Liver (tissue), 3 donors: ENCODE measurements around the gene LARGE1.

ENCODE experiments used
- ATF3 ChIP-seq: IDR thresholded peaks from 2 replicates; pipeline ENCODE4 v1.6.1; 2016; ENCODE audit warnings: antibody characterized with exemption
- CTCF ChIP-seq: fragments of 150-350 bp; IDR thresholded peaks from 2 replicates; pipeline ENCODE4 v1.5.1; 2017; ENCODE audit warnings: improper control_type of control experiment, low read depth, low read length; ENCODE audit not compliant: missing input control
- EGR1 ChIP-seq, 2 donors: IDR thresholded peaks; 2 replicates each; pipeline ENCODE4 v1.6.1; 2016 to 2018; ENCODE audit warnings: antibody characterized with exemption in 2 of 2, low read depth in 2 of 2
- GABPA ChIP-seq, 2 donors: IDR thresholded peaks in 1 of 2; conservative IDR thresholded peaks in 1 of 2; 2 replicates each; pipeline ENCODE4 v1.6.1; 2016; ENCODE audit warnings: antibody characterized with exemption in 2 of 2, mild to moderate bottlenecking in 1 of 2, moderate library complexity in 1 of 2
- JUND ChIP-seq, 2 donors: IDR thresholded peaks; 2 replicates each; pipeline ENCODE4 v1.6.1; 2016; ENCODE audit warnings: antibody characterized with exemption in 2 of 2
- NR2F2 ChIP-seq: IDR thresholded peaks from 2 replicates; pipeline ENCODE4 v1.6.1; 2016; ENCODE audit warnings: antibody characterized with exemption
- REST ChIP-seq: IDR thresholded peaks from 2 replicates; pipeline ENCODE4 v1.6.1; 2016; ENCODE audit warnings: antibody characterized with exemption, mild to moderate bottlenecking
- TAF1 ChIP-seq: conservative IDR thresholded peaks from 2 replicates; pipeline ENCODE4 v1.6.1; 2016; ENCODE audit warnings: antibody characterized with exemption, mild to moderate bottlenecking
- donor health status: healthy.
- donor health status: healthy.

- TF ChIP-seq REST: no peak
- TF ChIP-seq CTCF: no peak
- TF ChIP-seq NR2F2: no peak
- no peak for TF ChIP-seq JUND (IDR thresholded peaks at IDR 0.05)
- no peak for TF ChIP-seq GABPA (IDR thresholded peaks at IDR 0.05 in 1 of 2, conservative IDR thresholded peaks at IDR 0.05 in 1 of 2)
- TF ChIP-seq ATF3: no peak
- no peak for TF ChIP-seq TAF1
- TF ChIP-seq EGR1 (IDR thresholded peaks at IDR 0.05; ENCODE audit: low read depth in 2 of 2): no peak
Measured at GRCh38 chr22:33786149-33786548, 134.1 kb downstream of the LARGE1 start.
